Urothelium cell line (cell line): ENCODE results near the gene CIDEB.
"Not testable (repeated sequence)": the region's sequence is repeated elsewhere in the genome, so short reads cannot be mapped to it uniquely, and the experiment has no call there.

Experiments used
- DNase-seq: peaks from one replicate; pipeline ENCODE4 v3.0.0; 2011; ENCODE audit warnings: low spot score, mixed read lengths
- FAIRE-seq: peaks from 2 replicates; lab custom pipeline; 2011; peaks lifted over from hg19 to GRCh38; lab: Jason Lieb, UNC

The CIDEB gene

DNA sequence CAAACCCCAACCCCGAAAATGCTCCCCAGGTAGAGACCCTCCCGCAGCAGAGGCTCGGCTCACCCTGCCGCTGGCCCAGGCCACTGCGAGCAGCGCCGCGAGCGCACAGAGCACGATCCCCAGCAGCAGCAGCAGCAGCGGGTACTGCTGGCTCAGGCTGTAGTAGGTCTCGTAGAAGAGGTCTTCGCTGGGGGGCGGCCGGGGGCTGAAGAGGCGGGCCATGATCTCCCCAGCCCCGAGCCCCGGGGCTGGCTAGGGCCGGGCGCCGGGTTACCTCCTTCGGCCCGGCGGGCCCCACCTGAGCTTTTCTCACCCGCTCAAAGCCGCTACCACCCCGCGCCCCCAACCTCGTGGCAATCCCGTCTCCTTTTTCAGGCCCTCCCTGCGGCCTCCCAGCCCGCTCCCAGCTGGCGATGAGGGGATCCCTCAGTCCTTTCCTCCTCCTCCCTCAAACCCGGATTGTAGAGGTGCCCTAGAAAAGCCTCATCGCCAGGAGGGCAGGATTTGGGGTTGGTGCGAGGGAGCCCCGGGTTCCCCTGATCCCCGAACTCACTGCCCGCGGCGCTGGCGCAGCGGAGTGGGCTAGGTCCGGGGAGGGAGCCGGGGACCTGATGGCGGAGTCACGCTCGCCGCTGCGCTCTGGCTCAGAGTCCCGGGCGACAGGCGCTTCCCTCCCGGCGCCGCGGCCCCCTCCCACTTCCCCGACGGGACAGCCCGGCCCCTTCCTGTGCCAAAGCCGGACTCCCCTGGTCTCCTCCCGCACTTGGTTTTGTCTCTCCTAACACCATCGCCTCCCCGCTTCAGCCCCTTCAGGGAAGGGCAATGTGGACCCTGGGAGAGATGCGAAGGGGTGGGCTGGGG, 26.9 kb upstream of the CIDEB start, which contains the start of gene ADCY4:
ADCY4 (minus strand) TSS at position 641 of the 861 bp plus-strand sequence; CDS start at position 222, 419 bp downstream.
- FAIRE-seq: no peak
- no peak for DNase-seq

- DNase-seq (peak; percentile 75), FAIRE-seq (peak; percentile 44)
Observed at GRCh38 chr14:24332268-24332993, 24.7 kb upstream of the CIDEB start.

- DNase-seq (no peak), FAIRE-seq (no peak)
Observed at GRCh38 chr14:24331731-24332267, 24.0 kb upstream of the CIDEB start.

DNA sequence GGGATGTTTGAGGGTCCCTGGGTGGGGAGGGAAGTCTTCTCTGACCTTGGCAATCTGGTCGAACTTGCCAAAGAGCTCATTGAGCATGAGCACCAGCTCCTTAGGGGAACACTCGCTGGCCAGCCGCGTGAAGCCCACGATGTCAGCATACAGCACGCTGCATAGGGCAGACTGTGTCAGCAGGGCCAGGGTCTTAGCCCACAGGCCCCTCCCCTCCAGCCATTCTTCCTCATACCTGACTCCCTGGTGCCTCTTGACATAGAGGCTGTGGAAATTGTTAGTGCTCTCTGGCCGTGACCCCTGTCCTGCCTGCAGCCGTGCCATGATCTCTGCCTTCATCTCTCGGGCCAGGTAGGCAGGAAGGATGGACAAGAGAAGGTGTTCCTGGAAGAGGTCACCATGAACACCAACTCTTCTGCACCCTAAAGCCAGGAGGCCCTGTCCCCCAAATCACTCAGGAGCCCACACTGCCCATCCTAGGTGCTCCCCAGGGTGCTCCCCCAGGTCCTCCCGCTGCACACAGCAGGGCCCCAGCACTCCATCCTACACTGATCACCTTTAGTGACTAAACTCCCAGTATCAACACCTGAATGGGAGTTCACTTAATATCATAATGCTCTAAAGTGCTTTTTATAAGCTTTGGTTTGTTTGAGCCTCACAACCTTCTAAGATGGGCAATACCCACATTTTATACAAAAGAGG, 23.3 kb upstream of the CIDEB start:
- no peak for FAIRE-seq
- DNase-seq: no peak

- no peak for FAIRE-seq
- DNase-seq: no peak
Observed at GRCh38 chr14:24329736-24330135, 22.0 kb upstream of the CIDEB start.

- no peak for FAIRE-seq
- no peak for DNase-seq
Observed at GRCh38 chr14:24329073-24329663, 21.4 kb upstream of the CIDEB start.

DNA sequence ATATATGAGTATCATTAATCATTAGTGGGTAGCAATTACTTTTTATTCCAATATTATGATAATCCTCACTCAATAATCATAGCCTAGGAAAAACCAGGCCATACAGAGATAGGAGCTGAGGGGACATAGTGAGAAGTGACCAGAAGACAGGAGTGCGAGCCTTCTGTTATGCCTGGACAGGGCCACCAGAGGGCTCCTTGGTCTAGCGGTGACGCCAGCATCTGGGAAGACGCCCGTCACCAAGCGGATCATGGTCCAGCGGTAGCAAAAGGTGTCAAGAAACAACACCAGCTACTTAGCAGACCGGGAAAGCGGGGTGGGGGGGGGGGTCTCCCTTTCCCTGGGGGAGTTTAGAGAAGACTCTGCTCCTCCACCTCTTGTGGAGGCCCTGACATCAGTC, 20.1 kb upstream of the CIDEB start:
- not testable (repeated sequence) for FAIRE-seq, DNase-seq

- FAIRE-seq: no peak
- DNase-seq: no peak
Observed at GRCh38 chr14:24327303-24327702, 19.5 kb upstream of the CIDEB start.

DNA sequence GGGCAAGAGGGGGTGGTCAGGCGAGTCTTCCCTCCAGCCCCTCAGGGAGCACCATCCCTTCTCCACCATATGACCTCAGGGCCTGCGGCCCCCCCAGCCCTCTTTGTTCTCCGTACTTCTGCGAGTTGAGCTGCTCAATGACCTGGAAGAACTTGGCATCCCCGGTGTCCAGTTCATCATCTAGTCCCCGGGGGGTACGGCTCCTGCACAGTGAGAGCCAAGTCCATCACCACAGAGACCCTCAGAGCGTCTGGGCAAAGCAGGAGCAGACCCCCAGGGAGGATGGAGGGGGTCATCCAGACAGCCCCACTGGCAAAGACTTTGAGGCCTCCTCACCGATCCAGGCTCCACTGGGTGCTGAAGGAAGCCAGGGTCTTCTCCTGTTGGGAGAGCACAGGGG, 18.2 kb upstream of the CIDEB start:
- no peak for FAIRE-seq
- no peak for DNase-seq

- FAIRE-seq (no peak), DNase-seq (no peak)
Observed at GRCh38 chr14:24325041-24325530, 17.3 kb upstream of the CIDEB start.

DNA sequence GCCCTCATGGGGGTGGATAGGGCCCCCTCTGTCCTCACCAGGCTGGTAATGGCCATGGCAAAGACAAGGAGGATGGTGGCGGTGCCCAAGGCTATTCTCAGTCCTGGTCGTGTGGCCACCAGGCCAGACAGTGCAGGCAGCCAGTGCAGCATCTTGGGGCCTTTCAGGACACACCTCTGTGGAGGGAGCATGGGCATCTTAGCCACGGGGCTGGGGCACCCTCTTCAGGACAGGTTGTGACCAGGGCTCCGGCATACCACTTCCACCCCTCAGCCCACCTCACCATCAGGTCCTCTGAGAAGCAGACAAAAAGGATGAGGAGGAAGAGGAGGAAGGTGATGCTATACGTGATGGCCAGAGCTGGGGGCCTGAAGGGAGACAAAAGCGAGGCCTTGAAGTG, 16.2 kb upstream of the CIDEB start:
- FAIRE-seq: no peak
- no peak for DNase-seq

GRCh38 chr14:24323341-24323740, 15.6 kb upstream of the CIDEB start:
- FAIRE-seq (no peak), DNase-seq (no peak)

DNA sequence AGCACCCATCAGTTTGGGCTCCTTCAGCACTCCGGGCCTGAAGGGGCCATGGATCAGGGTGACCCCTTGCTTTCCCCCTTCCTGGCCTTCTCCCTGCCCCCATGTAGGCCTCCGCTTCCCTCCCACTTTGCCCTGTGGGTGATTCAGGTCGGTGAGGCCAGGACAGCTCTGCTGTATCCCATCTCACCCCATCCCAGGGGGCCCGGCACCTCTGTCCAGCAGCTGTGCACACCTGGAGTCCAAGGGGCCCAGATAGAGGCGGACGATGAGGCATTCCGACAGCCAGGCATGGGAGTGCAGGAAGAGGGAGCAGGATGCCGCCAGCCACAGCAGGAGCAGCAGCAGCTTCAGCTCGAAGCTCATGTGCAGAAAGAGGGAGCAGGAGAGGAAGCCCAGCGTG, 14.9 kb upstream of the CIDEB start:
- DNase-seq (no peak), FAIRE-seq (no peak)

- DNase-seq (no peak), FAIRE-seq (no peak)
Observed at GRCh38 chr14:24321212-24321975, 13.6 kb upstream of the CIDEB start.

DNA sequence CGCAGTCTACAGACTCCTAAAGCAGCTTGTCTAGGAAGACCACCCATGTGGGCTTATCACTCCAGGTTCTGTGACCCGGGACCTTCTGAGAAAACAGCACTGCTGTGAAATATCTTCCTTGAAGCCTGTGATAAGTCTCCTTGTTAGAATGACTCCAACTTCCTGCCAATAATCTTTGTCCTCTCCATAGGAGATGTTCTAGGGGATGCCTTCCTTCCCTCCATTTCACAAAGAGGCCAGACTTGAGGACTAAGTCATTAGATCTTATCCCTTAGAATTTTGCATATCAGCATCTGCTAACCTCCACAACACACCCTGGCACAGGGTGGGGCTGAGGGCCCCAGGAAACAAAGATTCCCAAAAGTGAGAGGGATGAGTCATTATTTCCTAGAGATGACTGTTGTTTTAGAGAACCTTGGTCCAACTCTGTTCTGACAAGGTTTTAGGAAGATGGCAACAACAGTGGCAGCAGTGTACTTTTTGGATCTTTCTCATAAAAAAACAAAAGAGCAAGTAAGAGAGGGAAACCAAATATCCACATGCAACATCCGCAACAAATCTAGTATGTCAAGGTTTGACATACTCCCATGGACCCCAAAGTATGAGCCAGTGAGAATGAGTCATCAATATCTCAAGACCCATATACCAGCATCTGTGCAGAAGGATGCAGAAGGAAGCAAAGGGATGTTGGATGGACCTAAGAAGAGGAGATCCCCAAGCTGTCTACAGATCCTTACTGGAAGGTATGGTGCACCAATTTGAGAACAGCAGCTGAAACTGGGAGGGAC, 9.6 kb upstream of the CIDEB start:
- peak; percentile 54 for DNase-seq
- FAIRE-seq: no peak

DNA sequence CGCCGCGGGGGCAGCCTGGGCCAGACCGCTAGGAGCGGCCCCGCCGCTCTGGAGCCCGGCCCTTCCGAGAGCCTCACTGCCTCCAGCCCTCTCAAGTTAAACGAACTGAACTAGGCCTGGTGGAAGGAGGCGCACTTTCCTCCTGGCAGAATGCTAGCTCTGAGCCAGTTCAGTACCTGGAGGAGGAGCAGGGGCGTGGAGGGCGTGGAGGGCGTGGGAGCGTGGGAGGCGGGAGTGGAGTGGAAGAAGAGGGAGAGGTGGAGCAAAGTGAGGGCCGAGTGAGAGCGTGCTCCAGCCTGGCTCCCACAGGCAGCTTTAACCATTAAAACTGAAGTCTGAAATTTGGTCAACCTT, 8.8 kb upstream of the CIDEB start:
- no peak for FAIRE-seq
- no peak for DNase-seq

DNA sequence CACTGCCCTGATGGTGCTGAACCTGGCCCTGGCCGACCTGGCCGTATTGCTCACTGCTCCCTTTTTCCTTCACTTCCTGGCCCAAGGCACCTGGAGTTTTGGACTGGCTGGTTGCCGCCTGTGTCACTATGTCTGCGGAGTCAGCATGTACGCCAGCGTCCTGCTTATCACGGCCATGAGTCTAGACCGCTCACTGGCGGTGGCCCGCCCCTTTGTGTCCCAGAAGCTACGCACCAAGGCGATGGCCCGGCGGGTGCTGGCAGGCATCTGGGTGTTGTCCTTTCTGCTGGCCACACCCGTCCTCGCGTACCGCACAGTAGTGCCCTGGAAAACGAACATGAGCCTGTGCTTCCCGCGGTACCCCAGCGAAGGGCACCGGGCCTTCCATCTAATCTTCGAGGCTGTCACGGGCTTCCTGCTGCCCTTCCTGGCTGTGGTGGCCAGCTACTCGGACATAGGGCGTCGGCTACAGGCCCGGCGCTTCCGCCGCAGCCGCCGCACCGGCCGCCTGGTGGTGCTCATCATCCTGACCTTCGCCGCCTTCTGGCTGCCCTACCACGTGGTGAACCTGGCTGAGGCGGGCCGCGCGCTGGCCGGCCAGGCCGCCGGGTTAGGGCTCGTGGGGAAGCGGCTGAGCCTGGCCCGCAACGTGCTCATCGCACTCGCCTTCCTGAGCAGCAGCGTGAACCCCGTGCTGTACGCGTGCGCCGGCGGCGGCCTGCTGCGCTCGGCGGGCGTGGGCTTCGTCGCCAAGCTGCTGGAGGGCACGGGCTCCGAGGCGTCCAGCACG, 8.2 kb upstream of the CIDEB start:
- DNase-seq (no peak), FAIRE-seq (no peak)

GRCh38 chr14:24315243-24315806, 7.5 kb upstream of the CIDEB start:
- DNase-seq: no peak
- FAIRE-seq: no peak
